A172 (cell line): ENCODE results near the gene DMAC1. TPM values are rescaled to one million over a fixed set of nuclear protein-coding genes. Genes with fewer than 3 reads are reported as not detected.

Experiments used
- DNase-seq: peaks from one replicate; pipeline ENCODE4 v3.0.0-alpha.2; 2015; ENCODE audit warnings: low spot score
- total RNA-seq: library from RNA; depleted of rRNA; stranded (reverse); fragments of >200 nt; shearing (Covaris generic); gene quantifications from 2 replicates; pipeline ENCODE4 v1.2.3, GENCODE V29; 2014

The DMAC1 gene
- total RNA-seq, 1 experiment from 2014 or later = 11.7 TPM

GRCh38 chr9:7783635-7784063, 15.9 kb downstream of the DMAC1 start:
- DNase-seq = no peak

- DNase-seq = no peak
Measured at GRCh38 chr9:7782400-7783120, 17.0 kb downstream of the DMAC1 start.

- DNase-seq = no peak
Measured at GRCh38 chr9:7780261-7780988, 19.2 kb downstream of the DMAC1 start.

- DNase-seq = no peak
Measured at GRCh38 chr9:7778851-7779600, 20.6 kb downstream of the DMAC1 start.

- no peak for DNase-seq
Measured at GRCh38 chr9:7777771-7778170, 21.8 kb downstream of the DMAC1 start.

GRCh38 chr9:7770111-7770510, 29.5 kb downstream of the DMAC1 start:
- DNase-seq = no peak

GRCh38 chr9:7762600-7762999, 37.0 kb downstream of the DMAC1 start:
- DNase-seq = no peak

- DNase-seq = no peak
Measured at GRCh38 chr9:7760014-7760415, 39.6 kb downstream of the DMAC1 start.

- peak; percentile 35 for DNase-seq
Measured at GRCh38 chr9:7756088-7756487, 43.5 kb downstream of the DMAC1 start.

GRCh38 chr9:7752481-7752880, 47.1 kb downstream of the DMAC1 start:
- no peak for DNase-seq
